IPS-NIHi7 (cell line): ENCODE data around the gene RBM26.
"Not testable (repeated sequence)": the region's sequence is repeated elsewhere in the genome, so short reads cannot be mapped to it uniquely, and the experiment has no call there.

ENCODE experiments used
- DNase-seq: peaks from one replicate; pipeline ENCODE4 v3.0.0; 2012; ENCODE audit warnings: mixed read lengths; ENCODE audit errors: extremely low spot score

The RBM26 gene

DNA sequence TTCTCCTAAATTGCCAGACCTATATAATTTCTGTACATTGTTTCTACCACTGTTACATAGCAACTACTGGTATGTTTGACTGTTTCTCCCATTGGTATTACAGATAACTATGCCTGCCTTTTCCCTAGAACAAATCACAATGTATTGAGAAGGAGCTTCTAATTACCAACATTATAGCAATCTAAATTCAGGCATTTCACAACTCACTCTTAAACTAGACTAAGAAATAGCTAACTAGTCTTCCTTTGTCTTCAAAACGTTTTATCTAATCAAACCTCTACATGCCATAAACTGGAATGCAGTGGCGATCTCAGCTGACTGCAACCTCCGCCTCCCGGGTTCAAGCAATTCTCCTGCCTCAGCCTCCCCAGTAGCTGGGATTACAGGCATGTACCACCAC is 18.2 kb downstream of the RBM26 start:
- no peak for DNase-seq

GRCh38 chr13:79386125-79386826 is 19.8 kb downstream of the RBM26 start:
- DNase-seq = no peak

DNA sequence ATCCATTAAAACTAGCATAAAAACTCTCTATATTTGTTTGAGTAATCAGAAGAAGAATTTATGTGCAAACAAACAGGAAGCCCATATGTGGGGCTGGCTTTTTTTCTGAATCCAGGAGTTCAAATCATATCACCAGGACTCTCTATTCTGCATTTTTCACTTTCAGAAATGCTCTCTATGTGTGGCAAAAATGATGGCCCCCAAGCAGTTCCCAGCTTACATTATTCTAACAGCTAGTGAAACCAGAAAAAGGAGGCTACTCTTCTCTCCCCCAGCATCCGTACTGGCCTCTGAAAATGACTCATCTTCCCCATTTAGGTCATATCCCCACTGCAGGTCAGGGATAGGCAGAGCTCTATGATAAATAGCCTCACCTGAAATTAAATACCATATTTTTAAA is 20.4 kb downstream of the RBM26 start:
- peak; percentile 18 for DNase-seq

- no peak for DNase-seq
Measured at GRCh38 chr13:79384022-79384610, 21.9 kb downstream of the RBM26 start.

GRCh38 chr13:79382545-79383275 is 23.3 kb downstream of the RBM26 start:
- DNase-seq = no peak

GRCh38 chr13:79380997-79381396 is 25.1 kb downstream of the RBM26 start:
- no peak for DNase-seq

- DNase-seq = no peak
Measured at GRCh38 chr13:79379274-79379673, 26.8 kb downstream of the RBM26 start.

DNA sequence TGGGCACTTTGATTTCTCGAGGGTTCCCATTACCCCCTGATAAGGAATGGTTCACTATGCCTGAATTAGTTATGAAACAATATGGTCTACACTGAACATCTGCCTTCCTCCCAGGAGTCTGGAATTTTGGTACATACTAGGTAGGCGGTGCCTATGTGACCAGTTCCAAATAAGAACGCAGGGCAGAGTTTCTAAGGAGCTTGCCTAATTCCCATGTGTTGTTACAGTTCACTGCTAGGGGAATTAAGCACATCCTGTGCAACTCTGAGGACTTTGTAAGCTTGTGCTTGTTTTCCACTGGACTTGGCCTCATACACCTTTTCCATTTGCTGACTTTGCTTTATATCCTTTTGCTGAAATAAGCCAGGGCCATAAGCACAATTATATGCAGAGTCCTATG is 29.2 kb downstream of the RBM26 start:
- no peak for DNase-seq

DNA sequence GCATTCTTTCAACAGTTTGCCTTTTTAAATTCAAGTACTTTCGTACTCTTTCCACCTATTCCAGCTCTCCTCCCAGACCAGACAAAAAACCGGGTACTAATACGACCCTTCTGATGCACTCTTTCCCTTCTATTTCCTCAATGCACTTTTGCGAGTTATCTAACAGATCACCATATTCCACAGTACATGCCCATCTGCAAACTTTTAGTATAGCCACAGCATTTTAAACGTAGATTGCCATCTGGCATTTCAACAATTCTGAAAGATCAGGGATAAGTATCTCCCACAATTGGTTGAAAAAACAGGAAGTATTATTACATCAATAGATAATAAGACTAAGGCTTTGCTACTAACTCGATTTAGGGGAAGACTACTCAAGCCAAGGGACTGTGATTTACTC is 31.5 kb downstream of the RBM26 start:
- no peak for DNase-seq

DNA sequence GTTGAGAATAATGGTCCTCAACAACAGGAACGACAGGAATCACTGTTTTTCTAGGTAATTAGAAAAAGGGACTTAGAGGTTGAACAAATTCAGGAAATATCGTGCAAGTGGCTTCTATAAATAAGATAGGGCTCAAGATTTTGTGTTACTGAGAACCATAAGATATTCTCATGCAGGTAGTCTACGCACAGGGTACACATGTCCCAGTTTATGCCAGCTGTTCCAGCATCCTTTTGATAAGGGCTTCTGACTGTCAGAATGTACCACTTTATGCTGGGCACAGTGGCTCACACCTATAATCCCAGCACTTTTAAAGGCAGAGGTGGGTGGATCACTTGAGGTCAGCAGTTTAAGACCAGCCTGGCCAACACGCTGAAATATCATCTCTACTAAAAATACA is 32.1 kb downstream of the RBM26 start:
- no peak for DNase-seq

- no peak for DNase-seq
Measured at GRCh38 chr13:79369226-79369625, 36.8 kb downstream of the RBM26 start.

DNA sequence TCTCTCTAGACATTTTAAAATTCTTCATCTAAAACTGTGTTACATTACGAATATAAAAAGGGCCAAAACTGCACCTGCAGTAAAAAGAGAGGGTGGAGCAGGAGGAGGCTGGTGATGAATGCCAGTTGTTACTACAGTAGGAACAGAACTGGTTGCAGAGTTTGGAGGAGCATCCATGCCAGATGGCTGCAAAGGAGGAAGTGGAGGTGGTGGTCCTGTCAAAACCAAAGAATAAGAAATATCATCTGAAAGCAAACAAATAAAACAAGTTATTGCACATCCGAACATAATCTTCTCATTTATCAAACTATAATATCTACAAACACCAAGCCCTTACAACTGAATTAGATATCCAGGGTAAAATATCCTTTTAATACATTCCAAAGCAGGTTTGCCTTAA is 40.1 kb downstream of the RBM26 start:
- no peak for DNase-seq

DNA sequence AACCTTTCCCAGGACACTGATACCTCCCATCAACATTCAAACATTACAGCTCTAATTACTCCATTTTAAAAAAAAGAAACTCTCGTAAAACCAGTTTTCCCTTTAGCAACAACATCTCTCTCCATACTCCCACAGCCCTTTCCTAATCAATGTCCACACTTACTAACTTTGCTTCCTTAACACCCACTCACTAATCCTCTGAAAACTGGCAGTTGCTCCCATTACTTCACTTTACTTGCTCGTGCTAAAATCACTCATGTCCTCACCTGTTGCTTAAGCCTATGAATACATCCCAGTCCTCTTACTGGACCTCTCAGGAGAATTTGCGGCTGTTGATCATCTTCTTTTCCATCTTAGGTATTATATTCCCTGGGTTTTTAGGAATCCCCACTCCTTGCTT is 44.8 kb downstream of the RBM26 start:
- DNase-seq = no peak

DNA sequence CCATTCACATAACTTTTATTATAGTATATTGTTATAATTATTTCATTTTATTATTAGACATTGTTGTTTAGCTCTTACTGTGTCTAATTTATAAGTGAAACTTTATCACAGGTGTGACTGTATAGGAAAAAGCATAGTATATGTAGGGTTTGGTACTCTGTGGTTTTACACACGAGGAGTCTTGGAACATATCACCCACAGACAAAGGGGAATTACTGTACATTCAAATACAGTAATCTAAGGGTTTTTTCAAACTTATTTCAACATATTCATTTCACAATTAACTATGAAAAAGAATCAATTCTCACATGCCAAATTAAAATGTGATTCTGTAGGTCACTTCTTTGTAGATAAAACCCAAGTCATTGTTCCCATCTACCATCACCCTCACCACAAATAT is 46.0 kb downstream of the RBM26 start:
- no peak for DNase-seq

DNA sequence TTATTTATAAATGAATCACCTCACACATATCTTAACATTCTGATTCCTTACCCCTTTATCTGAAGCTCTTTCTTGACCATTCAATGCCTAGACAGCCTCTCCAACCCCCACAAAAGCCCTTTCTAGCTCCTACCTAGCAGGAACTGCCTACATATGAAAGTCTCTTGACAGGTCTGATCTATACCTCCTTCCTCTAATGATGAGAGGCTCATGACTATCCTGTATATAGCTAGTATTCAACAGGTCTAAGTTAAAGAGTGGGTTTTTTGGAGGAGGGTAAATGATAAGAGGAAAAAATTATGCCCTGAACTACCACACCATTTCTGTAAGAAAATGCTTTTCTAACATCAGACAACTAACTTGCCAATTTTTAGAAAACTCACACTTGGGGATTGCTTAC is 47.0 kb downstream of the RBM26 start:
- DNase-seq = no peak

- DNase-seq = no peak
Measured at GRCh38 chr13:79354285-79354684, 51.8 kb downstream of the RBM26 start.

DNA sequence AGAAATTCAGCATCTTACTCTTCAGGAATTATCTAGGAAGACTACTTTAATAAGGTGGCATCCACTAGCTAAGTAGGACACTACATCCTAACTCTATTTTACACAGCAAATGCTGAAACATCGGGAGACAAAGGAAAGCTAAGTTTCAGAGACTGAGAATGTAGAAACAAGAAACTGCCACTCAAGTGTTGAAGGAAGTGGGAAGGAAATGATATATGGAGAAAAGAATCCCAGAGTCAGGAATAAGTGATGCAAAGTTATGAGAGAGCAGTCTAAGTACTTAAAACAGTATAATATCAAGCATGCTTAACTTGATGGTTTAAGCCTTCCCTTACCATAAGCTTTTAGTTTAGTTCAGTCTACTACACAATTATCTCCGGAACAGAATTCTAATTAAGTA is 52.4 kb downstream of the RBM26 start:
- no peak for DNase-seq

GRCh38 chr13:79352107-79352506 is 53.9 kb downstream of the RBM26 start:
- DNase-seq = no peak

DNA sequence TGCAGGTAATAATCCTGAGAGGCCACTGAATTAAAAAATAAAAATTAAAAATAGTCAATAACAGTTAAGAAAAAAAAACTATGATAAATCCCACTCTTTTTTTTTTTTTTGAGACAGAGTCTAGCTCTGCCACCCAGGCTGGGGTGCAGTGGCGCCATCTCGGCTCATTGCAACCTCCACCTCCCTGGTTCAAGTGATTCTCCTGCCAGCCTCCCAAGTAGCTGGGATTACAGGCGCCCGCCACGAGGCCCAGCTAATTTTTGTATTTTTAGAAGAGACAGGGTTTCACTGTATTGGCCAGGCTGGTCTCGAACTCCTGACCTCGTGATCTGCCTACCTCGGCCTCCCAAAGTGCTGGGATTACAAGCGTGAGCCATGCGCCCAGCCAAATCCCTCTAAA is 56.4 kb downstream of the RBM26 start:
- DNase-seq = not testable (repeated sequence)

GRCh38 chr13:79349011-79349410 is 57.0 kb downstream of the RBM26 start:
- DNase-seq = no peak

GRCh38 chr13:79346300-79346914 is 59.6 kb downstream of the RBM26 start:
- DNase-seq = no peak

GRCh38 chr13:79341202-79341601 is 64.9 kb downstream of the RBM26 start:
- DNase-seq = no peak

- no peak for DNase-seq
Measured at GRCh38 chr13:79340490-79340889, 65.6 kb downstream of the RBM26 start.
